CD4-positive, alpha-beta T cell treated with Interleukin-17A for 1 hour (primary cell): ENCODE measurements around the gene MEN1.

Source experiments
- DNase-seq: peaks from one replicate; pipeline ENCODE4 v3.0.0-alpha.2; 2020

MEN1 gene

GRCh38 chr11:64800303-64801157 is 9.8 kb downstream of the MEN1 start:
- no peak for DNase-seq

GRCh38 chr11:64799623-64800302 is 10.6 kb downstream of the MEN1 start:
- DNase-seq = no peak

- no peak for DNase-seq
These were observed 11.1 kb downstream of the MEN1 start for GRCh38 chr11:64799256-64799622.

DNA sequence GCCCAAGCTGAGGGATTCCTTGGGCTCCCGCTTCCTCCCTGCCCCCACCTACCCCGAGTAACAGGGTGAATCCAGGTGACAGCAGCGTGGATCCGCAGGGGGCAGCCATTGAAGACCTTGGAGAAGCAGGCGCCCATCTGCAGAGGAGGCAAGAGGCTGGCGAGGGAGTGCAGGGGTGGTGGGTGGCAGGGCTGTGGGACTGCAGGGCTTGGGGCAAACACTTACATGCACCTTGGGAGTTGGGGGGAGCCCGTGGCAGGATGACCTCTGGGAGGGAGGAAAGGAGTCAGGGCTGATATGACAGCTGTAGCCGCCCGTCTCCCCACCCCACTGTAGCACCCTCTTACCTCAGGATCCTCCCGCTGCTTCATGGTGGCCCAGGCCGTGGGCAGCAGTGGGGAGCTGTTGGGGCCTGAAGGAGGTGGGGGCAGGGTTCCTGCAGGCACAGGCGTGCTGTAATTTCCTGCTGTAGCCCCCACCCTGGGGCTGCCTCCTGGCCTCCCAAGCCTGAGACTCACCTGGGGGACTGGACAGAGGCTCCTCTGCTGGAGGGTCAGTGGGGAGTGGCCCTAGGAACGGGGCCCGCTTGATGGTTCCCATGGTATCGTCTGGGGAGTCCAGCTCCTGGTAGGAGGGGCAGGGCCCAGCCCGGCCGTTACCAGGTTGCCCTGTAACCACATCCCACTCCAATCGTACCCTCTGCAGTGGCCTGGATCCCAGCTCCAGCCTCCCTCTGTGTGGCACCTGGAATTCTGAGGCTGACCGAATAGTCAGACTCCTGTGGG is 13.4 kb downstream of the MEN1 start:
- no peak for DNase-seq

GRCh38 chr11:64796047-64796756 is 14.1 kb downstream of the MEN1 start:
- no peak for DNase-seq

- no peak for DNase-seq
These were observed 15.8 kb downstream of the MEN1 start for GRCh38 chr11:64794526-64794925.

DNA sequence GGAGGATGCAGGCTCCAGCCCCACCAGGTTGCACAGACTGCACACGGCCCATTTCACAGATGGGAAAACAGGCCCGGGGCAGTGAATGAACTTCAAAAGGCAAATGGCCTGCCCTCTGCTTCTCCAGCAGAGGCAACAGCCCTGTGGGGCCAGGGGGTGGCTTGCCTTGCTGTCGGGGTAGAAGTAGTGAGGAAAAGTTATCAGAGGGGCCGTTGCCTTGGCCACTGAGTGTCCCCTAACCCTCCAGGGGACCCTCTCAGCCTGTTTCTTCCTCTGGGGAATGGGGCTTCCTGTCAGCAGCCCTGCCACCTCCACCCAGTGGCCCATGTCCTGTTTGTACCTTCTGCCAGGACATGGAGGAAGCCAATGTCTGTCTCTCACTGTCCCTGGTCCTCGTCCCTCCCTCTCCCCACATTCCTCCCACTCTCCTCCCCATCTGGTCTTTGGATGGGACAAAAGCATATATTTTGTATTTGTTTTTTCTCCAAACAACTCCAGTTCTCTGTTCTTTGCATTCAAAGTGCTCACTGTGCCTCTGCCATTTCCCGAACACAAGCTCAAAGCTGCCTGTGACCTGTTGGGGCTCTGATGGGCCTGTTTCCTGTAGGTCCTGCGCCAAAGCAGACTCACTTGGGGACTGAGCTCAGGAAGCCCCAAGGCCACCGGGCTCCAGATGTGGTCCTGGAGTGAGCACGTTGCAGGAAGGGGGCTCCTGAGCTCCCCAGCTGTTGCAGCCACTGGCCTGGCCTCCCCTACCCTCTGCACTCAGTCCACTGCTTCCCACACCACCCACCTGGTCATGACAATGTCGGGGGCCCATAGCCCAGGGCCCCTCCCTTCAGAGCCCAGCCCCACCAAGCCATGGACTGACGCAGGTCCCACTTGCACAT is 16.8 kb downstream of the MEN1 start:
- DNase-seq = no peak

GRCh38 chr11:64792482-64792881 is 17.9 kb downstream of the MEN1 start:
- no peak for DNase-seq

- no peak for DNase-seq
These were observed 18.5 kb downstream of the MEN1 start for GRCh38 chr11:64791781-64792291.

DNA sequence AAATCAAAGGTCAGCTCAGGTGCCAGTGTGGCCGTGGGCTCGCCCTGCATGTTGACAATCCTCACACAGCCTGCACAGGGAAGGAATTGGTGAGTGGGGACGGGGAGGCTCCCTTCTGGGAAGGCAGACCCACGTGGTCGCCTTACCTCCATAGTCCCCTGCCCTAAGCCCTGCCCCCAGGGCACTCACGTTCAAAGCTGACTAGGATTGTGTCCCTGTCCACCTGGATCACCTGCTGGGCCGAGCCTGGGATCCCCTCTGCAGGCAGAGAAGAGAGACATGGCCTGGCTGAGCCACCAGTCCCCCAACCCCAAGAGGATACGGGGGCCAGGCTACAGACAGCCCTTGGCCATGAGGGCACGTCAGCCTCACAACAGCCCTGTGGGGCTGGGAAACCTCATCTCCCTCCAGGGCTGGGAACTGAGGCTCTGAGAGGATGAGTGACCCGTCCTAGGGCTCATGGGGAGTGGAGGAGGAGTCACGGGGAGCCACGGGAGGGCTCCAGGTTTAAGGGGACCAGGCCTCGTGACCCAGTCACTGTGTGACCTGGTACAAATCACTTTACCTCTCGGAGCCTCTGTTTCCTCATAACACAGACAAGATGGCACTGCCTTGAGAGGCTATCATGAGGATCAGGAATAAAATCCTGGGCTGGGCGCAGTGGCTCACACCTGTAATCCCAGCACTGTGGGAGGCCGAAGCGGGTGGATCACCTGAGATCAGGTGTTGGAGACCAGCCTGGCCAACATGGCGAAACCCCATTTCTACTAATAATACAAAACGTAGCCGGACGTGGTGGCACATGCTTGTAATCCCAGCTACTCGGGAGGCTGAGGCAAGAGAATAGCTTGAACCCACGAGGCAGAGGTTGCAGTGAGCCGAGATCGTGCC is 19.9 kb downstream of the MEN1 start:
- DNase-seq = no peak

DNA sequence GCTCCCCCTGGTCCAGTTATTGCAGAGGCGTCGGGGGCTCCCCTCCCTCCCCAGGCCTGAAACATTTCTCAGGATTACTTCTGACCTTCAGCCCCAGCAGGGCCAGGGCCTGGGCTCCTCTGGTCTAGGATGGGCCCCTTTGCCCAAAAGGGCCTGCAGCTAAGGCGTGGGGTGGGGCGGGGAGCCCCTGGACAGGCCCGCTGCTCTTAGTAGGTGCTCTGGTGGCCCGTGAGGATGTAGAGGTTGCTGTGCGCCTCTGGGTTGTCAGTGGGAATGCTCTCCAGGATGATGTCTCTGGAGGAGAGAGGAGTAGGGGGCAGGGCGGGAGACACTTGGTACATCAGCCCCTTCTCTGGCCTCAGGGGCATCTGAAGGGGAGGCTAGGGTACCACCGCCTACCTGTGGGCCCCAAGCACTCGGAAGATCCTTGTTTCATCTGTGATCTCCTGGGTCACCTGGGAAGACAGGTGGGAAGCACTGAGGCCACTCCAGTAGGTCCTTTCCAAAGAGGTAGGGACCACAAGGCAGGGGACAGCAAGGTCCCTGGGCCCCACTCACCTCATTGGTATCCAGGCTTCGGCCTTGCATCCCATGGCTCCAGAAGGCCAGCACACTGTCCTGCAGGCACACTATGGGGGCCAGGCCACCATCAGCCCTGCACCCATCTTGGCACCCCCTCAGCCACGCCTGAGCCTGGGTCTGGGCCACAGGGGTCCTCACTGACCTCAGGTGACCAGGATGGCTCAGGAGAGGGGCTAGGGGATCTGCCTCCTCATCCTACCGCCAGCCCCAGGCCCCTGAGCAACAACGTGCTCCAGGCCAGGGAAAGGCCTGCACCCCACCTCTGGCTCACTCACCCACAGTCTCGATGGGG is 20.8 kb downstream of the MEN1 start:
- no peak for DNase-seq

GRCh38 chr11:64788321-64789215 is 21.8 kb downstream of the MEN1 start:
- no peak for DNase-seq

GRCh38 chr11:64787526-64788320 is 22.6 kb downstream of the MEN1 start:
- peak; percentile 75 for DNase-seq

GRCh38 chr11:64786308-64786707 is 24.0 kb downstream of the MEN1 start:
- DNase-seq = no peak

GRCh38 chr11:64784813-64785581 is 25.4 kb downstream of the MEN1 start:
- no peak for DNase-seq

DNA sequence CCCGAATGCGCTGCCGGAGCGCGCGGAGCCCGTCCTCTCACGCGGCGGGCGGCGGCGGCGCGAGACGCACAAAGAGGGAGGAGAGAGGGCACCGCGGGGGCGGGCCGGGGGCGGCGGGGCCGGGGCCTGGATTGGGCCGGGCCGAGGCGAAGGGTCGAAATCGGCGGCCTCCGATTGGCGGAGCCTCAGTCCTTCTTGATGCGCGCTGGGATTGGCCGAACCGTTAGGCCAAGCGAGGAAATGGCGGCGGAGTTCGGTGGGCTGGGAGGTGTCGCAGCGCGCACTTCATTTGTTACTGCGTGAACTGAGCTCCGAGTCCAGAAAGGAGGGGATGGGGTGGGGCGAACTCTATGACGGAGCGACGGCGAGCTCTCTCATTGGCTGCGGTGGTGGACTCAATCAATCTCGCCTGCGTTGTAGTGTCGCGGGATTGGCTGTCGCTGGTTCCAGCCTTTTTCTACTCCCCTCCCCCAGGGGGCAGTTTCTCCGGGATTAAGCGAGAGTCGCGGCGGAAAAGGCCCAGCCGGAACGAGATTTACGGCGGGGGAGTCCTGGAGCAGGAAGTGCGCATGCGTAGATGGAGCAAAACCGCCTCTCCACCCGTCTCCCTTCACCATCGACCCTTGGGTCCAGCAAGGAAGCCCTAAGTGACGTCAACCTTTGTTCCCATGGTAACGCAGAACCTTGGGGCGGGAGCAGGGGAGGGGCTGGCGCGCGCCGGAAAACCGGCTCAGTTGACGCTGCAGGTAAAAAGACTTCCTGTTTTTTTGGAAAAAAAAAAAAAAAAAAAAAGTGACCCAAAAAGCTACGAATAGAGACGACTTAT is 31.7 kb downstream of the MEN1 start, which contains the start of gene SF1:
Gene SF1 (minus strand): TSS at position 70 of the 826 bp plus-strand sequence. CDS start 150 bp downstream, outside the sequence.
- peak; percentile 100 for DNase-seq
